ENCODE measurements around the gene MAFG. TPM values are rescaled to one million over a fixed set of nuclear protein-coding genes. Genes with fewer than 3 reads are reported as not detected.

MAFG gene
- total and polyA plus RNA-seq, 2 of the 13 experiments (the other 11 are each of a cell fraction or from before 2014, with no cell fraction given) = 14.5 to 20.0 TPM

DNA sequence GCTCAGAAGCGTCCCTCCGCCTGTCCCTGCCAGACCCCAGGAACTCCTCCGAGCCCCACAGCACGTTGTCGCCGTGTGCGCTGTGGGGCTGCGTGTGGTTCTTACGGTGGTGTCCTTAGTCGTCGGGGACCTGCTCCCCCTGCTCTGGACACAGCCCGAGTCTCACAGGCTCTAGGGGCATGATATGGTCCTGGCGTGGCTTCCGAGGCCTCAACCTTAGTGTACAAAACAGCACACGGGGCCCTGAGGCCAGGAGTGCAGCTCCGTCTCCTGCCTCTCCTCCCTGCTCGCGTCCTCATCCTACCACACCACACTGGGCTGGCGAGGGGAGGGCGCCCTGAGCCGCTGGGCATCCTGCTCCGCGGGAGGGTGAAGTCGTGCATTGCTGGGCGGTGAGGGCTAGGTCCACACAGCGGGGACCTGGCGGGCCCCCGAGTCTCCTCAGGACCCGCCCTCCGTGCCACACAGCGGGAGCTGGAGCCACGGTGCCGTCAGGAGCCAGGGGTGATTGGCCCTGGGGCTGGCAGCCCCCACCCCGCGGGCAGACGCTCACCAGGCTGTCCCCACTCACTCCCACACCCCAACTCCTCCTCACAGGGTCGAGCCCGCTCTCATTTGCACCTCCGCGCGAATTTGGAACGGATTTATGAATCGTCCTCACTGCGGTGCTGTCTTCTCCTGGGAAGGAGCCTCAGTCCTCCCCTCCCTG lies 1.2 kb upstream of the MAFG start (continued):
- TF ChIP-seq HNRNPL (IDR thresholded peaks at IDR 0.05; ENCODE audit: low read depth, low read length) (peak; percentile 81; the same call in 1 of the 2 replicates), TEAD3 (CRISPR knock-in tag; optimal IDR thresholded peaks at IDR 0.05; ENCODE audit: borderline replicate concordance) (peak; percentile 21), ZNF781 (CRISPR knock-in tag; IDR thresholded peaks at IDR 0.05; ENCODE audit: borderline replicate concordance, not compliant biosample characterization) (no peak), CEBPB (IDR thresholded peaks at IDR 0.05; ENCODE audit: borderline replicate concordance, low read depth, low read length) (no peak), KLF11 (CRISPR knock-in tag; IDR thresholded peaks at IDR 0.05) (no peak), CAMTA2 (CRISPR knock-in tag; IDR thresholded peaks at IDR 0.05; ENCODE audit: borderline replicate concordance) (no peak), HDAC1 (CRISPR knock-in tag; IDR thresholded peaks at IDR 0.05) (no peak), RELA (CRISPR knock-in tag; IDR thresholded peaks at IDR 0.05) (no peak; the same call in 1 of the 2 replicates), AGO1 (IDR thresholded peaks at IDR 0.05; ENCODE audit: low read depth, low read length, poor library complexity, severe bottlenecking) (peak; percentile 63), TAF1 (CRISPR knock-in tag; IDR thresholded peaks at IDR 0.05) (peak; percentile 44)
- TF ChIP-seq, protein P1, sequence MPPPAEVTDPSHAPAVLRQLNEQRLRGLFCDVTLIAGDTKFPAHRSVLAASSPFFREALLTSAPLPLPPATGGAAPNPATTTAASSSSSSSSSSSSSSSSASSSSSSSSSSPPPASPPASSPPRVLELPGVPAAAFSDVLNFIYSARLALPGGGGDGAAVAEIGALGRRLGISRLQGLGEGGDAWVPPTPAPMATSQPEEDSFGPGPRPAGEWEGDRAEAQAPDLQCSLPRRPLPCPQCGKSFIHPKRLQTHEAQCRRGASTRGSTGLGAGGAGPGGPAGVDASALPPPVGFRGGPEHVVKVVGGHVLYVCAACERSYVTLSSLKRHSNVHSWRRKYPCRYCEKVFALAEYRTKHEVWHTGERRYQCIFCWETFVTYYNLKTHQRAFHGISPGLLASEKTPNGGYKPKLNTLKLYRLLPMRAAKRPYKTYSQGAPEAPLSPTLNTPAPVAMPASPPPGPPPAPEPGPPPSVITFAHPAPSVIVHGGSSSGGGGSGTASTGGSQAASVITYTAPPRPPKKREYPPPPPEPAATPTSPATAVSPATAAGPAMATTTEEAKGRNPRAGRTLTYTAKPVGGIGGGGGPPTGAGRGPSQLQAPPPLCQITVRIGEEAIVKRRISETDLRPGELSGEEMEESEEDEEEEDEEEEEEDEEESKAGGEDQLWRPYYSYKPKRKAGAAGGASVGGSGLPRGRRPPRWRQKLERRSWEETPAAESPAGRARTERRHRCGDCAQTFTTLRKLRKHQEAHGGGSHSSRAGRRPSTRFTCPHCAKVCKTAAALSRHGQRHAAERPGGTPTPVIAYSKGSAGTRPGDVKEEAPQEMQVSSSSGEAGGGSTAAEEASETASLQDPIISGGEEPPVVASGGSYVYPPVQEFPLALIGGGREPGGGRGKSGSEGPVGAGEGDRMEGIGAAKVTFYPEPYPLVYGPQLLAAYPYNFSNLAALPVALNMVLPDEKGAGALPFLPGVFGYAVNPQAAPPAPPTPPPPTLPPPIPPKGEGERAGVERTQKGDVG (CRISPR knock-in tag; IDR thresholded peaks at IDR 0.05; ENCODE audit: borderline replicate concordance) = peak; percentile 32; the same call in 1 of the 2 replicates
- TF ChIP-seq, protein P2, sequence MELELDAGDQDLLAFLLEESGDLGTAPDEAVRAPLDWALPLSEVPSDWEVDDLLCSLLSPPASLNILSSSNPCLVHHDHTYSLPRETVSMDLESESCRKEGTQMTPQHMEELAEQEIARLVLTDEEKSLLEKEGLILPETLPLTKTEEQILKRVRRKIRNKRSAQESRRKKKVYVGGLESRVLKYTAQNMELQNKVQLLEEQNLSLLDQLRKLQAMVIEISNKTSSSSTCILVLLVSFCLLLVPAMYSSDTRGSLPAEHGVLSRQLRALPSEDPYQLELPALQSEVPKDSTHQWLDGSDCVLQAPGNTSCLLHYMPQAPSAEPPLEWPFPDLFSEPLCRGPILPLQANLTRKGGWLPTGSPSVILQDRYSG (CRISPR knock-in tag; IDR thresholded peaks at IDR 0.05) = no peak
- TF ChIP-seq, protein P3, sequence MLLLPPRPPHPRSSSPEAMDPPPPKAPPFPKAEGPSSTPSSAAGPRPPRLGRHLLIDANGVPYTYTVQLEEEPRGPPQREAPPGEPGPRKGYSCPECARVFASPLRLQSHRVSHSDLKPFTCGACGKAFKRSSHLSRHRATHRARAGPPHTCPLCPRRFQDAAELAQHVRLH (CRISPR knock-in tag; IDR thresholded peaks at IDR 0.05; ENCODE audit: borderline replicate concordance, low read depth) = 0 out of 2 replicates have a peak, but pooled peaks have one; percentile 35
- TF ChIP-seq, protein P4, sequence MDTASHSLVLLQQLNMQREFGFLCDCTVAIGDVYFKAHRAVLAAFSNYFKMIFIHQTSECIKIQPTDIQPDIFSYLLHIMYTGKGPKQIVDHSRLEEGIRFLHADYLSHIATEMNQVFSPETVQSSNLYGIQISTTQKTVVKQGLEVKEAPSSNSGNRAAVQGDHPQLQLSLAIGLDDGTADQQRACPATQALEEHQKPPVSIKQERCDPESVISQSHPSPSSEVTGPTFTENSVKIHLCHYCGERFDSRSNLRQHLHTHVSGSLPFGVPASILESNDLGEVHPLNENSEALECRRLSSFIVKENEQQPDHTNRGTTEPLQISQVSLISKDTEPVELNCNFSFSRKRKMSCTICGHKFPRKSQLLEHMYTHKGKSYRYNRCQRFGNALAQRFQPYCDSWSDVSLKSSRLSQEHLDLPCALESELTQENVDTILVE (CRISPR knock-in tag; IDR thresholded peaks at IDR 0.05) = no peak
- TF ChIP-seq, protein P5, sequence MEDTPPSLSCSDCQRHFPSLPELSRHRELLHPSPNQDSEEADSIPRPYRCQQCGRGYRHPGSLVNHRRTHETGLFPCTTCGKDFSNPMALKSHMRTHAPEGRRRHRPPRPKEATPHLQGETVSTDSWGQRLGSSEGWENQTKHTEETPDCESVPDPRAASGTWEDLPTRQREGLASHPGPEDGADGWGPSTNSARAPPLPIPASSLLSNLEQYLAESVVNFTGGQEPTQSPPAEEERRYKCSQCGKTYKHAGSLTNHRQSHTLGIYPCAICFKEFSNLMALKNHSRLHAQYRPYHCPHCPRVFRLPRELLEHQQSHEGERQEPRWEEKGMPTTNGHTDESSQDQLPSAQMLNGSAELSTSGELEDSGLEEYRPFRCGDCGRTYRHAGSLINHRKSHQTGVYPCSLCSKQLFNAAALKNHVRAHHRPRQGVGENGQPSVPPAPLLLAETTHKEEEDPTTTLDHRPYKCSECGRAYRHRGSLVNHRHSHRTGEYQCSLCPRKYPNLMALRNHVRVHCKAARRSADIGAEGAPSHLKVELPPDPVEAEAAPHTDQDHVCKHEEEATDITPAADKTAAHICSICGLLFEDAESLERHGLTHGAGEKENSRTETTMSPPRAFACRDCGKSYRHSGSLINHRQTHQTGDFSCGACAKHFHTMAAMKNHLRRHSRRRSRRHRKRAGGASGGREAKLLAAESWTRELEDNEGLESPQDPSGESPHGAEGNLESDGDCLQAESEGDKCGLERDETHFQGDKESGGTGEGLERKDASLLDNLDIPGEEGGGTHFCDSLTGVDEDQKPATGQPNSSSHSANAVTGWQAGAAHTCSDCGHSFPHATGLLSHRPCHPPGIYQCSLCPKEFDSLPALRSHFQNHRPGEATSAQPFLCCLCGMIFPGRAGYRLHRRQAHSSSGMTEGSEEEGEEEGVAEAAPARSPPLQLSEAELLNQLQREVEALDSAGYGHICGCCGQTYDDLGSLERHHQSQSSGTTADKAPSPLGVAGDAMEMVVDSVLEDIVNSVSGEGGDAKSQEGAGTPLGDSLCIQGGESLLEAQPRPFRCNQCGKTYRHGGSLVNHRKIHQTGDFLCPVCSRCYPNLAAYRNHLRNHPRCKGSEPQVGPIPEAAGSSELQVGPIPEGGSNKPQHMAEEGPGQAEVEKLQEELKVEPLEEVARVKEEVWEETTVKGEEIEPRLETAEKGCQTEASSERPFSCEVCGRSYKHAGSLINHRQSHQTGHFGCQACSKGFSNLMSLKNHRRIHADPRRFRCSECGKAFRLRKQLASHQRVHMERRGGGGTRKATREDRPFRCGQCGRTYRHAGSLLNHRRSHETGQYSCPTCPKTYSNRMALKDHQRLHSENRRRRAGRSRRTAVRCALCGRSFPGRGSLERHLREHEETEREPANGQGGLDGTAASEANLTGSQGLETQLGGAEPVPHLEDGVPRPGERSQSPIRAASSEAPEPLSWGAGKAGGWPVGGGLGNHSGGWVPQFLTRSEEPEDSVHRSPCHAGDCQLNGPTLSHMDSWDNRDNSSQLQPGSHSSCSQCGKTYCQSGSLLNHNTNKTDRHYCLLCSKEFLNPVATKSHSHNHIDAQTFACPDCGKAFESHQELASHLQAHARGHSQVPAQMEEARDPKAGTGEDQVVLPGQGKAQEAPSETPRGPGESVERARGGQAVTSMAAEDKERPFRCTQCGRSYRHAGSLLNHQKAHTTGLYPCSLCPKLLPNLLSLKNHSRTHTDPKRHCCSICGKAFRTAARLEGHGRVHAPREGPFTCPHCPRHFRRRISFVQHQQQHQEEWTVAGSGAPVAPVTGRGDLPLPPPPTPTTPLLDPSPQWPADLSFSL (CRISPR knock-in tag; IDR thresholded peaks at IDR 0.05) = no peak

Data from HepG2 (cell line).